MM.1S (cell line): ENCODE data around the gene NUMB.
"Not testable (repeated sequence)": the region's sequence is repeated elsewhere in the genome, so short reads cannot be mapped to it uniquely, and the experiment has no call there.

ENCODE experiments used
- DNase-seq: peaks from one replicate; pipeline ENCODE4 v3.0.0-alpha.2; 2015
- H2AFZ ChIP-seq: fragments of 300-600 bp; sonication (generic); 2 replicates; pipeline ENCODE4 v1.6.0; 2016; ENCODE audit warnings: antibody characterized with exemption, low read length
- H3F3A ChIP-seq: fragments of 300-600 bp; sonication (generic); 2 replicates; pipeline ENCODE4 v1.6.1; 2016; ENCODE audit warnings: mild to moderate bottlenecking, antibody characterized with exemption, low read length, moderate library complexity, mixed read lengths; ENCODE audit not compliant: insufficient read depth
- H3K27ac ChIP-seq: fragments of 300-600 bp; sonication (generic); 2 replicates; pipeline ENCODE4 v1.5.1; 2016; ENCODE audit warnings: mild to moderate bottlenecking, low read length
- H3K27me3 ChIP-seq: fragments of 300-600 bp; sonication (generic); replicated peaks from 2 replicates; pipeline ENCODE4 v1.6.0; 2016; ENCODE audit warnings: low read length; ENCODE audit not compliant: insufficient read depth
- H3K36me3 ChIP-seq: fragments of 300-600 bp; sonication (generic); replicated peaks from 2 replicates; pipeline ENCODE4 v1.6.1; 2016; ENCODE audit warnings: mild to moderate bottlenecking, low read length, mixed read lengths; ENCODE audit not compliant: insufficient read depth
- H3K4me1 ChIP-seq: fragments of 300-600 bp; sonication (generic); 2 replicates; pipeline ENCODE4 v1.6.1; 2016; ENCODE audit warnings: low read length, mixed read lengths
- H3K4me2 ChIP-seq: fragments of 300-600 bp; sonication (generic); 2 replicates; pipeline ENCODE4 v1.6.0; 2016; ENCODE audit warnings: low read depth, low read length
- H3K4me3 ChIP-seq: fragments of 300-600 bp; sonication (generic); 2 replicates; pipeline ENCODE4 v1.5.1; 2016; ENCODE audit warnings: low read length, mixed read lengths
- H3K79me2 ChIP-seq: fragments of 300-600 bp; sonication (generic); 2 replicates; pipeline ENCODE4 v1.6.1; 2016; ENCODE audit warnings: mixed run types, low read length, mixed read lengths
- H3K9ac ChIP-seq: fragments of 300-600 bp; sonication (generic); 2 replicates; pipeline ENCODE4 v1.6.1; 2016; ENCODE audit warnings: low read length, mixed read lengths
- H3K9me2 ChIP-seq: fragments of 300-600 bp; sonication (generic); replicated peaks from 2 replicates; pipeline ENCODE4 v1.6.1; 2016; ENCODE audit warnings: mild to moderate bottlenecking, low read length, mixed read lengths; ENCODE audit not compliant: insufficient read depth
- H3K9me3 ChIP-seq: fragments of 300-600 bp; sonication (generic); replicated peaks from 2 replicates; pipeline ENCODE4 v1.6.1; 2016; ENCODE audit warnings: mild to moderate bottlenecking, low read length, mixed read lengths; ENCODE audit not compliant: insufficient read depth
- H4K20me1 ChIP-seq: fragments of 300-600 bp; sonication (generic); 2 replicates; pipeline ENCODE4 v1.6.1; 2016; ENCODE audit warnings: mild to moderate bottlenecking, low read length, moderate library complexity, mixed read lengths; ENCODE audit not compliant: insufficient read depth
- CTCF ChIP-seq: fragments of 300-600 bp; sonication (generic); IDR thresholded peaks from 2 replicates; pipeline ENCODE4 v1.5.1; 2016; ENCODE audit warnings: antibody characterized with exemption, low read length, mixed read lengths
- EZH2 ChIP-seq: fragments of 300-600 bp; sonication (generic); optimal IDR thresholded peaks from 2 replicates; pipeline ENCODE3; 2017; ENCODE audit warnings: low read depth, mild to moderate bottlenecking, antibody characterized with exemption, low read length, mixed read lengths
- EZH2phosphoT487 ChIP-seq: fragments of 300-600 bp; sonication (generic); IDR thresholded peaks from 2 replicates; pipeline ENCODE4 v1.6.1; 2018; ENCODE audit warnings: antibody characterized with exemption, low read length

NUMB gene

GRCh38 chr14:73365727-73366126, 92.6 kb downstream of the NUMB start:
- H3K9me3 ChIP-seq: no peaks in the 10 kb centered on the region
- no peaks in the 10 kb centered on the region for H3K27me3 ChIP-seq
- H3K9me2 ChIP-seq: no peaks in the 10 kb centered on the region
- TF ChIP-seq CTCF (no peak), EZH2 (no peak), EZH2phosphoT487 (no peak)
- no peak for DNase-seq
- H3K9ac ChIP-seq: no peak overlapping the region
- H4K20me1 ChIP-seq: no peaks in the 10 kb centered on the region
- no peak overlapping the region for H3K4me2 ChIP-seq
- H2AFZ ChIP-seq: no peak overlapping the region
- no peak overlapping the region for H3K4me3 ChIP-seq
- no peaks in the 10 kb centered on the region for H3K79me2 ChIP-seq
- H3K4me1 ChIP-seq: no peaks in the 10 kb centered on the region
- no peaks in the 10 kb centered on the region for H3F3A ChIP-seq
- no peak overlapping the region for H3K27ac ChIP-seq
- H3K36me3 ChIP-seq: no peaks in the 10 kb centered on the region

GRCh38 chr14:73364559-73364958, 93.8 kb downstream of the NUMB start:
- no peak for DNase-seq
- H3K79me2 ChIP-seq: no peaks in the 10 kb centered on the region
- H3K4me2 ChIP-seq: no peak overlapping the region
- H3K4me3 ChIP-seq: no peak overlapping the region
- no peaks in the 10 kb centered on the region for H3K27me3 ChIP-seq
- H3K4me1 ChIP-seq: no peaks in the 10 kb centered on the region
- no peaks in the 10 kb centered on the region for H3F3A ChIP-seq
- no peak overlapping the region for H2AFZ ChIP-seq
- H3K36me3 ChIP-seq: no peaks in the 10 kb centered on the region
- no peaks in the 10 kb centered on the region for H3K9me3 ChIP-seq
- no peak overlapping the region for H3K9ac ChIP-seq
- no peak overlapping the region for H3K27ac ChIP-seq
- no peaks in the 10 kb centered on the region for H4K20me1 ChIP-seq
- no peak for TF ChIP-seq EZH2phosphoT487
- TF ChIP-seq EZH2: no peak
- no peaks in the 10 kb centered on the region for H3K9me2 ChIP-seq

- Histone ChIP-seq H3K4me2 (no peak overlapping the region), H2AFZ (no peak overlapping the region), H3K4me3 (no peak overlapping the region), H3K9me2 (no peaks in the 10 kb centered on the region), H3K27me3 (no peaks in the 10 kb centered on the region), H3K36me3 (no peaks in the 10 kb centered on the region), H3K4me1 (no peaks in the 10 kb centered on the region), H3K79me2 (no peaks in the 10 kb centered on the region), H4K20me1 (no peaks in the 10 kb centered on the region), H3F3A (no peaks in the 10 kb centered on the region), H3K9ac (no peak overlapping the region), H3K9me3 (no peaks in the 10 kb centered on the region), H3K27ac (no peak overlapping the region)
- DNase-seq: no peak
- TF ChIP-seq EZH2phosphoT487: no peak
- no peak for TF ChIP-seq EZH2
- no peak for TF ChIP-seq CTCF
Observed at GRCh38 chr14:73359445-73359844, 98.9 kb downstream of the NUMB start.

- no peak overlapping the region for H3K9ac ChIP-seq
- TF ChIP-seq CTCF: no peak
- no peak for TF ChIP-seq EZH2
- no peak for TF ChIP-seq EZH2phosphoT487
- no peak for DNase-seq
Observed at GRCh38 chr14:73358187-73358586, 100.2 kb downstream of the NUMB start.

GRCh38 chr14:73349091-73349490, 109.3 kb downstream of the NUMB start:
- DNase-seq, H3K9me2 ChIP-seq, H3K79me2 ChIP-seq, H2AFZ ChIP-seq, H3K4me1 ChIP-seq, H3K4me2 ChIP-seq, H4K20me1 ChIP-seq, H3K27ac ChIP-seq, H3K27me3 ChIP-seq, H3K9ac ChIP-seq, H3K9me3 ChIP-seq, H3K4me3 ChIP-seq, H3F3A ChIP-seq, H3K36me3 ChIP-seq: not testable (repeated sequence)

More at GRCh38 chr14:73358187-73358586, 100.2 kb downstream of the NUMB start:
- Histone ChIP-seq H3K9me3 (no peaks in the 10 kb centered on the region), H3K27ac (no peak overlapping the region), H4K20me1 (no peaks in the 10 kb centered on the region), H3F3A (no peaks in the 10 kb centered on the region), H3K4me1 (no peaks in the 10 kb centered on the region), H3K27me3 (no peaks in the 10 kb centered on the region), H3K4me3 (no peak overlapping the region), H3K36me3 (no peaks in the 10 kb centered on the region), H2AFZ (no peak overlapping the region), H3K79me2 (no peaks in the 10 kb centered on the region), H3K4me2 (no peak overlapping the region), H3K9me2 (no peaks in the 10 kb centered on the region)
